ENCODE measurements around the gene IPO11.
"Not testable (repeated sequence)": the region's sequence is repeated elsewhere in the genome, so short reads cannot be mapped to it uniquely, and the experiment has no call there.

The IPO11 gene

DNA sequence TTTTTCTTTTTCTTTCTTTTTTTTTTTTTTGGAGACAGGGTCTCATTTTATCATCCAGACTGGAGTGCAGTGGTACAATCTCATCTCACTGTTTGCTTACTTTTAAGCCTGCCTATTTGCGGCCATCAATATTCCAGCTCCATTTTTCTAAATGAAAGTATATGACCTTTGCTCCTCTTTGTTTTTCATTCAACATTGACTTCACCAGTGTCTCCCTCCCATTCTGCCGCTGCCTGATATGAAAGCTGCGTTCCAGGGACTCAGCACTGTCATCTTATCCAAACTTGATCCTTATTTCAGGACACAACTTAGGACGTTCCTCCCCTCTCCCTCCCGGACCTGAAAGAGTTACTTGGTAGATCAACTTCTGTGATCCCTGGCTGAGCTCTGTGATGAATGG lies 239.7 kb downstream of the IPO11 start:
- no peak for DNase-seq

DNA sequence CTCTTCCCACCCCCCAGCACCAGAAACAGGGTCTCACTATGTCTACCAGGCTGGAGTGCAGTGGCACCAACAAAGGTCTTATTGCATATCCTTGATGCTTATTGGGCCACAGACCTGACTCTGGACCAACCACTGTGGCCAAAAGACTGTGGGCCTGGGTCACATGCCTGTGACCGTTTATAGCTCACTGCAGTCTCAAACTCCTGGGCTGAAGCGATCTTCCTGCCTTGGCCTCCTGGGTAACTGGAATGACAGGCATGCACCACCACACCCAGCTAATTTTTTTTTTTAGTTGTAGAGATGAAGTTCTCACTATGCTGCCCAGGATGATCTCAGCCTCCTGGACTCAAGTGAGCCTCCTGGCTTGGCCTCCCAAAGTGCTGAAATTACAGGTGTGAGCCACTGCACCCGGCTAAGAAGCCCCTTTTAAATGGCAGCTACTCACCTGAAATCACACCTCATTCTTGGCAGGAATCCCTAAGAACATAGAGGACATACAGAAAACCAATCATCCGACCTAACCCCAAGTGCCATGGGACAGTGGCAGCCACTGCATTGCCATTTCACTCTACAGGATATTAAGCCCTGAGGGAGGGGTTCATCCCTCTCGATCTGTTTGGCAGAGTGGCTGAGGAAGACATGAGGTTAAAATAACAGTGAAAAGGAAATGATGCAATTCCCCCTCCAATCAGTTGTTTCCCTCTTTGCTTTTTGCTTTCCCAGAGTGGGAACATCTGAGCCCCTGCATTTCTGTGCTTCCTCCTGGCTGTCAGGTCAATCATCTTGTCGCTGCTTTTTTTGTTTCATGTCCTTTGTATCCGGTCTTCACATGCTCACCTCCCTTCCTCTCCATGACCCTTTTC lies 240.7 kb downstream of the IPO11 start:
- DNase-seq: no peak

GRCh38 chr5:62653864-62654575 lies 241.5 kb downstream of the IPO11 start:
- no peak for DNase-seq

- not testable (repeated sequence) for DNase-seq
Observed at GRCh38 chr5:62657772-62658171, 245.2 kb downstream of the IPO11 start.

DNA sequence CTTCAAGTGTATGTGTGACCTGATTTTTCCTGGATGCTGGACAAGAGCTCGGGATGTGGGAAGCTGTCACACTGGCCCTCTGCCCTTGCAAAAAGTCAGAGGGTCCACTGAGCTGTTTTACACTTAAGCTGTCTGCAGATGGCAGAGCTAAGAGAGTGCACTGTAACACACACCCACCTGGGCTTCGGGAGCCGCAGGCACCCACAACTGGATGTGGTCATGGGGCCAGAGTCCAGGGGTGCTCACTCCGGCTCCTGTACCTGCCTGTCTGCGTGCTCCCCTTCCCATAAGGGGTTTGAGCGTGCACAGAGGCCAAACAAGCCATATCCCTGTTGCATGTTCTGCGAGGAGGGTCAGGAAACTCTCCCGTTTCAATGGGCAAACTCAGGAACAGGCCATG lies 248.6 kb downstream of the IPO11 start:
- DNase-seq: no peak

- no peak for DNase-seq
Observed at GRCh38 chr5:62662521-62662920, 250.0 kb downstream of the IPO11 start.

DNA sequence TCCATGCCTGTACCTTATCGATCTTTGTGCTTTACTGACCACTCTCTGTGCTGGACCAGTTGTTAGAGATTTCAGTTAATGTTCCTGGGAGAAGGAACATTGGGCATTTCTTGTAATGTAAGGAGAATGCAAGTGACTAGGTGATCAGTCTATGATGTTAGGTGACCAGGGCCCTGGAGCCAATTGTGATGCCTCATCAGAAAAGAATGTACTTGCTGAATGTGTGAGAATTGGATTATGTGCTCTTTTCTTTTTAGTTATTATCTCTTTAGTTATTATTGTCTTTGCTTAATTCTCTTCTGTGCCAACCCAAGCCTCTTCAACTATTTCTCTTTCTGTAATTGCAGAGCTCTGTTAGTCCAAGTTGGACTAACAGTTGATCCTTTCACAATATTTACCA lies 258.9 kb downstream of the IPO11 start:
- no peak for DNase-seq

- not testable (repeated sequence) for DNase-seq
Observed at GRCh38 chr5:62676596-62676995, 264.0 kb downstream of the IPO11 start.
